Fibroblast of the conjunctiva (primary cell): Measurements from ENCODE around the gene HFM1.
"Not testable (repeated sequence)": the region's sequence is repeated elsewhere in the genome, so short reads cannot be mapped to it uniquely, and the experiment has no call there.

Experiments used
- DNase-seq: peaks from one replicate; pipeline ENCODE4 v3.0.0-alpha.2; 2010; ENCODE audit warnings: low read depth

Gene HFM1

GRCh38 chr1:91404151-91405012, at the start of gene HFM1:
Gene HFM1, minus strand, starts transcription at chr1:91404837. Its CDS starts 3,755 bp downstream, at chr1:91401082.
- peak; percentile 41 for DNase-seq

- DNase-seq: no peak
Observed at GRCh38 chr1:91454136-91454535, 49.5 kb upstream of the HFM1 start.

- DNase-seq: peak; percentile 16
Observed at GRCh38 chr1:91450260-91450659, 45.6 kb upstream of the HFM1 start.

- DNase-seq: not testable (repeated sequence)
Observed at GRCh38 chr1:91447782-91448181, 43.1 kb upstream of the HFM1 start.

- not testable (repeated sequence) for DNase-seq
Observed at GRCh38 chr1:91441980-91442379, 37.3 kb upstream of the HFM1 start.

- DNase-seq: no peak
Observed at GRCh38 chr1:91440847-91441246, 36.2 kb upstream of the HFM1 start.

GRCh38 chr1:91439016-91439415, 34.4 kb upstream of the HFM1 start:
- no peak for DNase-seq

- no peak for DNase-seq
Observed at GRCh38 chr1:91428182-91428798, 23.7 kb upstream of the HFM1 start.

GRCh38 chr1:91427741-91428140, 23.1 kb upstream of the HFM1 start:
- DNase-seq: no peak

GRCh38 chr1:91422523-91422922, 17.9 kb upstream of the HFM1 start:
- not testable (repeated sequence) for DNase-seq

- no peak for DNase-seq
Observed at GRCh38 chr1:91412371-91412770, 7.7 kb upstream of the HFM1 start.

GRCh38 chr1:91406773-91407389, 2.2 kb upstream of the HFM1 start:
- no peak for DNase-seq

- no peak for DNase-seq
Observed at GRCh38 chr1:91402023-91402422, 2.6 kb downstream of the HFM1 start.

- DNase-seq: no peak
Observed at GRCh38 chr1:91400133-91400725, 4.4 kb downstream of the HFM1 start.

GRCh38 chr1:91398291-91398690, 6.3 kb downstream of the HFM1 start:
- no peak for DNase-seq

- DNase-seq: no peak
Observed at GRCh38 chr1:91397605-91398004, 7.0 kb downstream of the HFM1 start.

GRCh38 chr1:91393042-91393441, 11.6 kb downstream of the HFM1 start:
- no peak for DNase-seq

- DNase-seq: no peak
Observed at GRCh38 chr1:91386109-91386508, 18.5 kb downstream of the HFM1 start.

GRCh38 chr1:91383456-91383855, 21.2 kb downstream of the HFM1 start:
- DNase-seq: no peak

- no peak for DNase-seq
Observed at GRCh38 chr1:91381844-91382243, 22.8 kb downstream of the HFM1 start.

- DNase-seq: no peak
Observed at GRCh38 chr1:91374086-91374485, 30.6 kb downstream of the HFM1 start.

GRCh38 chr1:91372230-91372629, 32.4 kb downstream of the HFM1 start:
- not testable (repeated sequence) for DNase-seq

- no peak for DNase-seq
Observed at GRCh38 chr1:91349524-91349923, 55.1 kb downstream of the HFM1 start.
